ENCODE results near the gene AGAP2.

Gene AGAP2

GRCh38 chr12:57744194-57744776, 5.7 kb upstream of the AGAP2 start (continued):
- TF ChIP-seq ZNF518A (tag by site-specific recombination; conservative IDR thresholded peaks at IDR 0.05; ENCODE audit: low read depth) (no peak), ZNF311 (tag by site-specific recombination; IDR thresholded peaks at IDR 0.05; ENCODE audit: borderline replicate concordance) (no peak), ZNF555 (tag by site-specific recombination; conservative IDR thresholded peaks at IDR 0.05) (no peak), SP2 (tag by site-specific recombination; IDR thresholded peaks at IDR 0.05) (no peak), ZNF146 (tag by site-specific recombination; IDR thresholded peaks at IDR 0.05) (no peak), ZBTB6 (tag by site-specific recombination; IDR thresholded peaks at IDR 0.05) (no peak), ZNF366 (tag by site-specific recombination; conservative IDR thresholded peaks at IDR 0.05) (peak; percentile 16), PATZ1 (tag by site-specific recombination; IDR thresholded peaks at IDR 0.05) (no peak; the same call in 1 of the 2 replicates), ZNF548 (tag by site-specific recombination; IDR thresholded peaks at IDR 0.05) (no peak), ZNF214 (tag by site-specific recombination; IDR thresholded peaks at IDR 0.05; ENCODE audit: borderline replicate concordance) (no peak), ZNF223 (tag by site-specific recombination; IDR thresholded peaks at IDR 0.05) (no peak), ZBTB11 (tag by site-specific recombination; conservative IDR thresholded peaks at IDR 0.05; ENCODE audit: low read depth) (no peak), ZBTB8A (tag by site-specific recombination; IDR thresholded peaks at IDR 0.05) (peak; percentile 85), ZNF830 (tag by site-specific recombination; IDR thresholded peaks at IDR 0.05; ENCODE audit: low read depth) (no peak), ZNF701 (tag by site-specific recombination; IDR thresholded peaks at IDR 0.05) (no peak), ZNF23 (tag by site-specific recombination; IDR thresholded peaks at IDR 0.05; ENCODE audit: borderline replicate concordance) (no peak)
- TF ChIP-seq, protein P1, sequence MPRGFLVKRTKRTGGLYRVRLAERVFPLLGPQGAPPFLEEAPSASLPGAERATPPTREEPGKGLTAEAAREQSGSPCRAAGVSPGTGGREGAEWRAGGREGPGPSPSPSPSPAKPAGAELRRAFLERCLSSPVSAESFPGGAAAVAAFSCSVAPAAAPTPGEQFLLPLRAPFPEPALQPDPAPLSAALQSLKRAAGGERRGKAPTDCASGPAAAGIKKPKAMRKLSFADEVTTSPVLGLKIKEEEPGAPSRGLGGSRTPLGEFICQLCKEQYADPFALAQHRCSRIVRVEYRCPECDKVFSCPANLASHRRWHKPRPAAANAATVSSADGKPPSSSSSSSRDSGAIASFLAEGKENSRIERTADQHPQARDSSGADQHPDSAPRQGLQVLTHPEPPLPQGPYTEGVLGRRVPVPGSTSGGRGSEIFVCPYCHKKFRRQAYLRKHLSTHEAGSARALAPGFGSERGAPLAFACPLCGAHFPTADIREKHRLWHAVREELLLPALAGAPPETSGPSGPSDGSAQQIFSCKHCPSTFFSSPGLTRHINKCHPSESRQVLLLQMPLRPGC (tag by site-specific recombination; IDR thresholded peaks at IDR 0.05), result peak; percentile 61
- TF ChIP-seq, protein P2, sequence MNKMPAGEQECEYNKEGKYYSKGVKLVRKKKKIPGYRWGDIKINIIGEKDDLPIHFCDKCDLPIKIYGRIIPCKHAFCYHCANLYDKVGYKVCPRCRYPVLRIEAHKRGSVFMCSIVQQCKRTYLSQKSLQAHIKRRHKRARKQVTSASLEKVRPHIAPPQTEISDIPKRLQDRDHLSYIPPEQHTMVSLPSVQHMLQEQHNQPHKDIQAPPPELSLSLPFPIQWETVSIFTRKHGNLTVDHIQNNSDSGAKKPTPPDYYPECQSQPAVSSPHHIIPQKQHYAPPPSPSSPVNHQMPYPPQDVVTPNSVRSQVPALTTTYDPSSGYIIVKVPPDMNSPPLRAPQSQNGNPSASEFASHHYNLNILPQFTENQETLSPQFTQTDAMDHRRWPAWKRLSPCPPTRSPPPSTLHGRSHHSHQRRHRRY (tag by site-specific recombination; IDR thresholded peaks at IDR 0.05), result no peak
- TF ChIP-seq, protein P3, sequence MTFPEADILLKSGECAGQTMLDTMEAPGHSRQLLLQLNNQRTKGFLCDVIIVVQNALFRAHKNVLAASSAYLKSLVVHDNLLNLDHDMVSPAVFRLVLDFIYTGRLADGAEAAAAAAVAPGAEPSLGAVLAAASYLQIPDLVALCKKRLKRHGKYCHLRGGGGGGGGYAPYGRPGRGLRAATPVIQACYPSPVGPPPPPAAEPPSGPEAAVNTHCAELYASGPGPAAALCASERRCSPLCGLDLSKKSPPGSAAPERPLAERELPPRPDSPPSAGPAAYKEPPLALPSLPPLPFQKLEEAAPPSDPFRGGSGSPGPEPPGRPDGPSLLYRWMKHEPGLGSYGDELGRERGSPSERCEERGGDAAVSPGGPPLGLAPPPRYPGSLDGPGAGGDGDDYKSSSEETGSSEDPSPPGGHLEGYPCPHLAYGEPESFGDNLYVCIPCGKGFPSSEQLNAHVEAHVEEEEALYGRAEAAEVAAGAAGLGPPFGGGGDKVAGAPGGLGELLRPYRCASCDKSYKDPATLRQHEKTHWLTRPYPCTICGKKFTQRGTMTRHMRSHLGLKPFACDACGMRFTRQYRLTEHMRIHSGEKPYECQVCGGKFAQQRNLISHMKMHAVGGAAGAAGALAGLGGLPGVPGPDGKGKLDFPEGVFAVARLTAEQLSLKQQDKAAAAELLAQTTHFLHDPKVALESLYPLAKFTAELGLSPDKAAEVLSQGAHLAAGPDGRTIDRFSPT (tag by site-specific recombination; IDR thresholded peaks at IDR 0.05), result no peak; the same call in none of the 2 replicates
- TF ChIP-seq, protein P4, sequence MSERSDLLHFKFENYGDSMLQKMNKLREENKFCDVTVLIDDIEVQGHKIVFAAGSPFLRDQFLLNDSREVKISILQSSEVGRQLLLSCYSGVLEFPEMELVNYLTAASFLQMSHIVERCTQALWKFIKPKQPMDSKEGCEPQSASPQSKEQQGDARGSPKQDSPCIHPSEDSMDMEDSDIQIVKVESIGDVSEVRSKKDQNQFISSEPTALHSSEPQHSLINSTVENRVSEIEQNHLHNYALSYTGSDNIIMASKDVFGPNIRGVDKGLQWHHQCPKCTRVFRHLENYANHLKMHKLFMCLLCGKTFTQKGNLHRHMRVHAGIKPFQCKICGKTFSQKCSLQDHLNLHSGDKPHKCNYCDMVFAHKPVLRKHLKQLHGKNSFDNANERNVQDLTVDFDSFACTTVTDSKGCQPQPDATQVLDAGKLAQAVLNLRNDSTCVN (tag by site-specific recombination; optimal IDR thresholded peaks at IDR 0.05), result no peak
